Peyer's patch (tissue), 4 donors: Measurements from ENCODE around the gene SLC39A11.

Experiments used
- CTCF ChIP-seq, 6 experiments: fragments of 450-650 bp in 4 of 6; fragments of 200-600 bp in 2 of 6; sonication (generic) in 1 of 6; IDR thresholded peaks; one replicate each; pipeline ENCODE4 v1.5.1; 2017 to 2019; ENCODE audit warnings: antibody characterized with exemption in 6 of 6, mild to moderate bottlenecking in 3 of 6, moderate library complexity in 1 of 6
- POLR2A ChIP-seq, 2 donors: fragments of 450-650 bp; IDR thresholded peaks; one replicate each; pipeline ENCODE4 v1.5.1; 2017; ENCODE audit warnings: antibody characterized with exemption in 2 of 2, mild to moderate bottlenecking in 2 of 2, moderate library complexity in 2 of 2

DNA sequence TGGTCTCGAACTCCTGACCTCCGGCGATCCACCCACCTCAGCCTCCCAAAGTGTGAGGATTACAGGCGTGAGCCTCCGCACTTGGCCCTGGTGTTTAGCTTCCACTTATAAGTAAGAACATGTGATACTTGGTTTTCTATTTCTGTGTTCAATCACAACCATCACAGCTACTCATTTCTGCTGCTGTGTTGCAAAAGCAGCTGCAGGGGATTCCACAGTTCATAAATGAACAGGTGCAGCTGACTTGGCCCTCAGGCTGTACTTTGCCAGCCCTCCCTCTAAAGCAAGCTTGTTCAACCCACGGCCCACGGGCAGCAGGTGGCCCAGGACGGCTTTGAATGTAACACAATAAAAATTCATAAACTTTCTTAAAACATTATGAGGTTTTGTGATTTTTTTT lies 79.2 kb downstream of the SLC39A11 start:
- TF ChIP-seq CTCF (IDR thresholded peaks at IDR 0.05) (no peak), POLR2A (IDR thresholded peaks at IDR 0.05) (no peak)
